Subcutaneous adipose tissue (tissue), 4 donors: ENCODE results near the gene ECD. TPM values are rescaled to one million over a fixed set of nuclear protein-coding genes. Genes with fewer than 3 reads are reported as not detected.

ENCODE experiments used
- CTCF ChIP-seq: fragments of 450-650 bp; IDR thresholded peaks from one replicate; pipeline ENCODE4 v1.5.1; 2016; ENCODE audit warnings: low read depth, mild to moderate bottlenecking, control low read depth, antibody characterized with exemption, moderate library complexity
- total RNA-seq, 4 donors: library from RNA; depleted of rRNA; stranded (reverse); fragments of >200 nt; gene quantifications; one replicate each; pipeline ENCODE4 v1.1.0, GENCODE V29; 2016

The ECD gene
- total RNA-seq, 4 donors from 2014 or later = 25.1 to 40.6 (median 27.9) TPM

DNA sequence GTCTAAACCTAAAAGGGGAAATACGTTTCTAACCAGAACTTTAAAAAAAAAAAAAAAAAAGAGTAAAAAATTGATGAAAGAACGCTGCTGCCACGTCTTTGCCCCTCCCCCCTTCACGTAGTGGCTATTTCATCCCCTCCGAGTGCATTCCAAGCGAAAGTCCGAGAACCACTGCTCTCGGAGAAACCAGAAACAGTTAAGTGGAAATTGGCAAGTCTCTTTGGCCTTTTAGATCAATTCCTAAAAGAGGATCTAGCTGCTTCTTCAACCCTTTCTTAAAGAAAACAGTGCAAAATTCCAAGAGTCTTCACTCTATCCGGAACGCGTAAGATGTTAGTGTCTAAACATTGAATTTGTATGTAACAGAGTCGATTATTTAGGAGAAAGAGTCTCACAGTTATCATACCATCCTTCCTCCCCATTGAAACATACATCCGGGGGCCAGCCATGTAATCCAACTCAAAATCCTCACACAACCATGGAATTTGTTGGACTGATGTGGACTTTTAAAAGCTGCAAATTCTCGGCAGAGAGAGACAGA, 72.3 kb downstream of the ECD start:
- TF ChIP-seq CTCF = no peak

DNA sequence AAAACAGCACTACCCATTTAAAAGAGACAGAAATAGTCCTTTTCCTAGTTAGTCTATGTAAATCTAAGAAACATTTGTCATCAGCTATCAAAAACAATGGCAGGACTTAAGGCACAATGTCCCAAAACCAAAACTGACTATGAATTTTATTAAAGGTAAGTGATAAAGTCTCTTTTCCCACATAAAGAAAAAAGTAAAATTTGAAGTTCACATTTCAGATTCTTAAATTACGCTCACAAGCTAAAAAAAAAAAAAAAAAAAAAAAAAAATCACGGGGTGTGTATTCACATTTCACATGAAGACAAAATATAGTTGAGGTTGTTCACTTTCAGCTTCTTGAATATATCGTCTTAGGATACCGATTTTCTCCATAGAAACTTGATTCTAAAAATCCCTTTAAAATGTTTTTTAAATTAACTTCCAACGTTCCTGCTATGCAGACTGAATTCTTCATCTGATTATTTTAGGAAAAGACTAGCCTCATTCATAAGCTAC, 72.8 kb downstream of the ECD start:
- TF ChIP-seq CTCF = no peak

DNA sequence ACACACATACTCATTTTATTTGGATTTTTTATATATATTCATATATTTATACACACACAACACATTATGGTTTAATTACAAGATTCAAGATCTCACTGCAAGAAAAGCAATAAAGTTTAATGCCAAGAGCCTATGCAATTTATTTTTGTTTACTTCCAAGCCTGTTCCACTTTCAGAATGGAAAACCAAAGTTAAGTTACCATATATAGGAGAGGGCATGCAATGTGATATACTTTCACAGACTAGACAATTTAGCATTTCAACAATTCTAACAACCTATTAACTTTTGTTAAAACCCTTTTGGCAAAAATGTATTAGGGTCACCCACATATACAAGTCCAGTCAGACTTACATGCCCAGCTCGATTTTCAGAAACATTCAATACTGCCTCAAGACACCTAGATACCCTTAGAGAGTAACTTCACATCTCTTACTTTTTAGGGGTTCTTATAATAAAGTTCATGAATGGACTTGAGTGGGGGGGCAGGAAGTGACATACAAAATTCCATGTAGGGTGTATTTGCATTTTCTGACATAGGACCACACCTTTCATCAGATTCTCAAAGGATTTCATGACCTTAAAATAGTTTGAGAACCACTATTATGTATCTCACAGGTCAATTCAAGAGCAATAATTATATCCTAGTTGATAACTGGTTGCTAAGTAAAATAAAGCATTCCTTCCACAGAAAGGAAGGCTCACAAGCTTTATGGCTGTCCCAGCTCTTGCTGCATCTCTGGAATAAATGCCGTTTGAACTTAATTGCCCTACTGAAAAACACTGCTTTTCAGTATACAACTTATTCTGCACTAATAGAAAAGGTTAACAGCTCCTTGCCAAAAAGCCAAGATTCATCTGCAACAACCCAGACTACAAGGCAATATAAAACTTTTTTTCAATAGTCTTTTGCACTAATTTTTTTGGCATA, 73.6 kb downstream of the ECD start:
- TF ChIP-seq CTCF = no peak

DNA sequence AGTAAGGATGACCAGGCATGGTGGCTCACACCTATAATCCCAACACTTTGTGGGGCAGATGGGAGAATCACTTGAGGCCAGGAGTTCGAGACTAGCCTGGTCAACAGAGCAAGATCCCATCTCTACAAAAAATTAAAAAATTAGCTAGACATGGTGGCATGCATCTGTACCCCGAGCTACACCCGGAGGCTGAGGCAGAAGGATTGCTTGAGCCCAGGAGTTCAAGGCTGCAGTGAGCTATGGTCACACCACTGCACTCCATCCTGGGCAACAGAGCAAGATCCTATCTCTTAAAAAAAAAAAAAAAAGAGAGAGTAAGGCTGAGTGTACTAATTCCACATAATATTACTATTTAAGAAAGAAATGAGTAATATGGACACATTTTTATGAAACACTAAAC, 75.0 kb downstream of the ECD start:
- no peak for TF ChIP-seq CTCF

- no peak for TF ChIP-seq CTCF
Observed at GRCh38 chr10:73088304-73088703, 79.5 kb downstream of the ECD start.

GRCh38 chr10:73086816-73087215, 81.0 kb downstream of the ECD start:
- no peak for TF ChIP-seq CTCF

DNA sequence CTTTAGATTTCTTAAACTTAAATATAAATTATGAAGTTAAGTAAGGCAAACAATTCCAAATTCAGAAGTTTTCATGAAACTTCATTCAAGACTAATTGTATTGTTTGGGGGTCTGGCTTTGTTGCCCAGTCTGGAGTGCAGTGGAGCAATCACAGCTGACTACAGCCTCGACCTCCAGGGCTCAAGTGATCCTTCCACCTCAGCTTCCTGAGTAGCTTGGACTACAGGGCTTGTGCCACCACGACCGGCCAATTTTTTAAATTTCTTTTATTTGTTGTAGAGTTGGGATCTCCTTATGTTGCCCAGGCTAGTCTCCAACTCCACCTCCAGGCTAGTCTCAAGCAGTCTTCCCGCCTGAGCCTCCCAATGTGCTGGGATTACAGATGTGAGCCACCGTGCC, 83.6 kb downstream of the ECD start:
- no peak for TF ChIP-seq CTCF
